ENCODE data around the gene TOP3A.
A peak's percentile ranks its signal among the peaks of the same experiment; 100 is the strongest.
"Not testable (repeated sequence)": the region's sequence is repeated elsewhere in the genome, so short reads cannot be mapped to it uniquely, and the experiment has no call there.

Gene TOP3A

GRCh38 chr17:18314731-18315561 is at the start of gene TOP3A, which contains the start of gene SMCR8:
TSS of gene TOP3A (minus strand) at chr17:18314994. CDS start at chr17:18314778, 216 bp downstream.
TSS of gene SMCR8 (plus strand) at chr17:18315293. CDS start at chr17:18315790, 497 bp downstream.
- peak; percentile 70 for DNase-seq

- no peak for DNase-seq
These were observed 49.4 kb upstream of the TOP3A start for GRCh38 chr17:18364166-18364565.

- DNase-seq: peak; percentile 52
These were observed 48.6 kb upstream of the TOP3A start, which contains the start of gene SHMT1 for GRCh38 chr17:18363101-18364049. TSS of gene SHMT1 (minus strand) at chr17:18363550. CDS start at chr17:18355981, 7,569 bp downstream.

- DNase-seq: no peak
These were observed 47.9 kb upstream of the TOP3A start for GRCh38 chr17:18362698-18363100.

- DNase-seq: no peak
These were observed 47.3 kb upstream of the TOP3A start for GRCh38 chr17:18361837-18362697.

- DNase-seq: no peak
These were observed 45.7 kb upstream of the TOP3A start for GRCh38 chr17:18360518-18360917.

- no peak for DNase-seq
These were observed 41.8 kb upstream of the TOP3A start for GRCh38 chr17:18356624-18357023.

- no peak for DNase-seq
These were observed 38.7 kb upstream of the TOP3A start for GRCh38 chr17:18353541-18353940.

- DNase-seq: no peak
These were observed 29.2 kb upstream of the TOP3A start for GRCh38 chr17:18344021-18344420.

GRCh38 chr17:18339933-18340332 is 25.1 kb upstream of the TOP3A start:
- no peak for DNase-seq

GRCh38 chr17:18338158-18338557 is 23.4 kb upstream of the TOP3A start:
- DNase-seq: not testable (repeated sequence)

GRCh38 chr17:18332909-18333489 is 18.2 kb upstream of the TOP3A start:
- no peak for DNase-seq

- no peak for DNase-seq
These were observed 17.1 kb upstream of the TOP3A start for GRCh38 chr17:18331879-18332278.

GRCh38 chr17:18328643-18329204 is 13.9 kb upstream of the TOP3A start:
- no peak for DNase-seq

GRCh38 chr17:18327556-18327955 is 12.8 kb upstream of the TOP3A start:
- DNase-seq: no peak

GRCh38 chr17:18327093-18327492 is 12.3 kb upstream of the TOP3A start:
- no peak for DNase-seq

GRCh38 chr17:18326572-18326971 is 11.8 kb upstream of the TOP3A start:
- DNase-seq: no peak

- no peak for DNase-seq
These were observed 11.2 kb upstream of the TOP3A start for GRCh38 chr17:18326039-18326438.

GRCh38 chr17:18324140-18325050 is 9.6 kb upstream of the TOP3A start:
- DNase-seq: no peak

GRCh38 chr17:18323507-18324139 is 8.8 kb upstream of the TOP3A start:
- no peak for DNase-seq
